Hepatocyte (in vitro differentiated cells): ENCODE measurements around the gene PLA2G4A.

ENCODE experiments used
- EZH2 ChIP-seq: fragments of 200-600 bp; sonication (generic); IDR thresholded peaks from 2 replicates; pipeline ENCODE4 v1.6.1; 2016; ENCODE audit warnings: antibody characterized with exemption, mild to moderate bottlenecking, borderline replicate concordance
- EZH2phosphoT487 ChIP-seq: fragments of 200-600 bp; sonication (generic); IDR thresholded peaks from one replicate; pipeline ENCODE4 v1.6.1; 2018; ENCODE audit warnings: antibody characterized with exemption, mild to moderate bottlenecking, low read depth, moderate library complexity; ENCODE audit not compliant: unreplicated experiment, severe bottlenecking
- TF ChIP-seq, protein P1 (sequence below): fragments of 200-600 bp; sonication (generic); IDR thresholded peaks from 2 replicates; pipeline ENCODE4 v1.5.1; 2016; ENCODE audit warnings: antibody characterized with exemption, mild to moderate bottlenecking; ENCODE audit not compliant: poor library complexity

DNA sequence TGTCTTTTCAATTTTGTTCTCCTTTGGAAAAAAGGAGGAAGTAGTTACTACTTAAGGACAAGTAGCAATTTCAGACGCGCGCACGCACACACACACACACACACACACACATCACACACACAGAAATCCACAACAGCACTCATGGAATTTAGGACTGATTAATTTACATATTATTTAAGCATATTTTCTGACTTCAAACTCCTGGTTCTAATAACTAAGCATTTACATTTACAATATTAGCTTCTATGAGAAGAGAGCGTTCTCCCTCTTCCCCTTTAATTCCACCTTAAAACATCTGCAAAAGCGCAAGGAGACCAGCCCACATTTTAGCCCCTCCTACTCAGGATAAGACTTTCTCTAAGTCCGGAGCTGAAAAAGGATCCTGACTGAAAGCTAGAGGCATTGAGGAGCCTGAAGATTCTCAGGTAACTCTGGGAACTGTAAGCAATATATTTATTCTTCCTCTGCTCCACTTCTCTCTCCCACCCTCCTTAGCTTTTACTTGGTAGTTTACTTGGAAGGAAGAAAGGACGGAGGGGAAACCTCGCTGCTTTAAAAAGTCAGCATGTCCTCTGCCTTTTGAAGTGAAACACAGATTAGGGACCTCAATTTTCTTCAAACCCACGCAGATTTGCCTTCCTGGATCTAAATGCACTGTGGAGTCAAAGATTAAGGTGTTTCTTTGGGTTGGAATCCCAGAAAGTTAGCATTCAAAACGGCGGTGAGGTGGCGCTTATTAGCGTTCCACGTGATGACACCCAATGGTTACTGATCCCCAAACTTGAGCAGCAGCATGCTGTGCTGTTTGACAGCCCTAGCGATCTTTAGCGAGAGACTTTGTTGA is at the start of gene PLA2G4A:
- TF ChIP-seq, protein P1, sequence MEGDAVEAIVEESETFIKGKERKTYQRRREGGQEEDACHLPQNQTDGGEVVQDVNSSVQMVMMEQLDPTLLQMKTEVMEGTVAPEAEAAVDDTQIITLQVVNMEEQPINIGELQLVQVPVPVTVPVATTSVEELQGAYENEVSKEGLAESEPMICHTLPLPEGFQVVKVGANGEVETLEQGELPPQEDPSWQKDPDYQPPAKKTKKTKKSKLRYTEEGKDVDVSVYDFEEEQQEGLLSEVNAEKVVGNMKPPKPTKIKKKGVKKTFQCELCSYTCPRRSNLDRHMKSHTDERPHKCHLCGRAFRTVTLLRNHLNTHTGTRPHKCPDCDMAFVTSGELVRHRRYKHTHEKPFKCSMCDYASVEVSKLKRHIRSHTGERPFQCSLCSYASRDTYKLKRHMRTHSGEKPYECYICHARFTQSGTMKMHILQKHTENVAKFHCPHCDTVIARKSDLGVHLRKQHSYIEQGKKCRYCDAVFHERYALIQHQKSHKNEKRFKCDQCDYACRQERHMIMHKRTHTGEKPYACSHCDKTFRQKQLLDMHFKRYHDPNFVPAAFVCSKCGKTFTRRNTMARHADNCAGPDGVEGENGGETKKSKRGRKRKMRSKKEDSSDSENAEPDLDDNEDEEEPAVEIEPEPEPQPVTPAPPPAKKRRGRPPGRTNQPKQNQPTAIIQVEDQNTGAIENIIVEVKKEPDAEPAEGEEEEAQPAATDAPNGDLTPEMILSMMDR, result no peak
- TF ChIP-seq EZH2, result no peak
- TF ChIP-seq EZH2phosphoT487, result no peak
